GM19193 (cell line): Measurements from ENCODE around the gene COTL1.

Experiments
- POLR2A ChIP-seq: IDR thresholded peaks from 4 replicates; pipeline ENCODE4 v1.6.1; 2011; ENCODE audit not compliant: insufficient read depth, insufficient read length; ENCODE audit errors: extremely low read depth

The COTL1 gene

GRCh38 chr16:84610376-84610775 lies 7.5 kb downstream of the COTL1 start:
- no peak for TF ChIP-seq POLR2A

- TF ChIP-seq POLR2A = no peak
Measured at GRCh38 chr16:84609563-84610177, 8.2 kb downstream of the COTL1 start.

GRCh38 chr16:84608282-84608681 lies 9.6 kb downstream of the COTL1 start:
- no peak for TF ChIP-seq POLR2A

- TF ChIP-seq POLR2A = no peak
Measured at GRCh38 chr16:84607694-84608093, 10.2 kb downstream of the COTL1 start.

DNA sequence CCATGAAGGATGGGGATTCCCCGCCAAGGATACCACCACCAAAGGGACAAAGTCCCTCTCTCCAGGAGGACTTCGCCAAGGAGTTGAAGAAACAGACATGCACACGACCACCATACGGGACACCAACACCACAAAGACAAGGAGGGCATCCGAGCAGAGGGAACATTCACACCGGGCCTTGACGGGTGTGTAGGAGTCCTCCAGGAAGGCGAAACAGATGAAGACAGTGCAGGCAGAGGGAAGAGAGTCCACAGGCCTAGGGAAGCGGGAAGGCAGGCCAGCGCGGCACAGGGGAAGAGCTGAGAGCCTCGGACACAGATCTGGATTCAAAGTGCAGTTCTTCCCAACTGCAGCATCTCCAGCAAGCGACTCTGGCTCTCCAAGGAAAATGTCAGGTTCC lies 10.8 kb downstream of the COTL1 start:
- no peak for TF ChIP-seq POLR2A

GRCh38 chr16:84606081-84606875 lies 11.6 kb downstream of the COTL1 start:
- peak; percentile 5 for TF ChIP-seq POLR2A

DNA sequence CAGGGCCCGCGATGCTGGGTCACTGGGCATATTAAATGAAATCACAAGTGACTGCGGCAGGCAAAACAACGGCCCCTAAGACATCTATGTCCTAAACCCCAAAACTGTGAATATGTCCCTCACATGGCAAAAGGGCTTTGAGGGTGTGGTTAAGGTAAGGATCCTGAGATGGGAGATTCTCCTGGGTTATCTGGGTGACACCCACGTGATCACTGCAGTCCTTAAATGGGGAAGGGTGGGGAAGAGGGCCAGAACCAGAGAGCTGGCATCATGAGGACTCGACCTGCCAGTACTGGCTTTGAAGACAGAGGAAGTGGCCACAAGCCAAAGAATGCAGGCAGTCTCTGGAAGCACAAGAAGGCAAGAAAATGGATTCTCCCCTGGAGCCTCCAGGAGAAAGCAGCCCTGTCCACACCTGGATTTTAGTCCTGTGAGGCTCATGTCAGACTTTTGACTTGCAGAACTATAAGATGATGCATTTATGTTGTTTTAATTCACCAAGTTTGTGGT lies 12.5 kb downstream of the COTL1 start:
- TF ChIP-seq POLR2A = no peak

DNA sequence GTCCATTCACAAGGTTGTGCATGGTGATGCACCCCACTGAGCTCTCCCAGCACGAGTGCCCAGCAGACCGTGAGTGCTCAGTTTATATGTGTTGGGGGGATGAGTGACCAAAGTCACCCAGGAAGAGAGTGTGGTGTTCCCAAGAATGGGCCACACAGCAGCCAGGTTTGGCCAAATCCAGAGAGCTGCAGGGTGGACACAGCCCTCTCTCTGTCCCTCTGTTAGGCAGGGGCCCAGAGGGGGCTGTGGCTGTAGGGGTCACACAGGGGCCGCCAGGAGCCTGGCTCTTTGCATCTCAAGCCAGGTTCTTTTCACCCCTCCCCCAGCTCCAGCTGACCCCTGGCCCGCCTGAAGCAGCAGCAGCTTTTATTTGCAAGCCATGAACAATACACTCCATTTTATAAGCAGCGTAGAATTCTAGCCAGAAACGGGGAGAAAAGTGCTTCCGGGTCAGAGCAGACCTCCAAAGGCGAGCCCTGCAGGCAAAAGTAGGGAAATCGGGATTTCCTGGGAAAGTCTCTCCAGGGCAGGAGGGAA lies 13.3 kb downstream of the COTL1 start:
- TF ChIP-seq POLR2A = no peak

- TF ChIP-seq POLR2A = no peak
Measured at GRCh38 chr16:84603940-84604339, 13.9 kb downstream of the COTL1 start.

DNA sequence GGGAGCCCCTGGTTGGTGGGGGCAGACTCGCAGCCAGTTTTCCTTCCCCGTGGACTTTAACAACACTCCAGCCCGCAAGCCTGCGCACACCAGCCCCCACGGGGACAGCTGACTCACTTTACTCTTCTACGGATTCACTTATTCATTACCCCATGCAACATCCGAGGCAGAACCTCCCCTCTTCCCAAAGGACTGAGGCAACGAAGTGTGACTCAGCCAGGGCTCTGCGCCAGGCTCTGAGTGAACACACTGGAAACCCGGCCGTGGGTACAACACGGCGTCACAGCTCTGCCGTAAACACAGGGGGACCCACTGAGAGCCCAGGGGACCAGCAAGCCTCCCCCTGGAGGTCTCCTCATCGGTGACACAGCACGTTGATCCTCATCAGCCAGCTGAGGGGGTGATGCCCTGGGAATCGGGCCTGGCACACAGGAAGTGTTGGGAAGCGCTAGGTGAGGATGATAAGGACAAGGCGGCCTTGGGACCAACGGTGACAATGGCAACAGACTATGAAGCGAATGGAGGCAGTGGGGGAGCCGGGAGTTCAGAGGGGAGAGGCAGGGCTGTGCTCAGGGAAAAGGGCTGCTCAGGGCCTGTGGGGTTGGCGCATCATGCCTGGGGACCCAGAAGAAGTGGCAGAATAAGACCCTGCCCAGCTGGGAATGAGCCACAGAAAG lies 14.6 kb downstream of the COTL1 start:
- TF ChIP-seq POLR2A = no peak

- TF ChIP-seq POLR2A = no peak
Measured at GRCh38 chr16:84600343-84601229, 17.3 kb downstream of the COTL1 start.

DNA sequence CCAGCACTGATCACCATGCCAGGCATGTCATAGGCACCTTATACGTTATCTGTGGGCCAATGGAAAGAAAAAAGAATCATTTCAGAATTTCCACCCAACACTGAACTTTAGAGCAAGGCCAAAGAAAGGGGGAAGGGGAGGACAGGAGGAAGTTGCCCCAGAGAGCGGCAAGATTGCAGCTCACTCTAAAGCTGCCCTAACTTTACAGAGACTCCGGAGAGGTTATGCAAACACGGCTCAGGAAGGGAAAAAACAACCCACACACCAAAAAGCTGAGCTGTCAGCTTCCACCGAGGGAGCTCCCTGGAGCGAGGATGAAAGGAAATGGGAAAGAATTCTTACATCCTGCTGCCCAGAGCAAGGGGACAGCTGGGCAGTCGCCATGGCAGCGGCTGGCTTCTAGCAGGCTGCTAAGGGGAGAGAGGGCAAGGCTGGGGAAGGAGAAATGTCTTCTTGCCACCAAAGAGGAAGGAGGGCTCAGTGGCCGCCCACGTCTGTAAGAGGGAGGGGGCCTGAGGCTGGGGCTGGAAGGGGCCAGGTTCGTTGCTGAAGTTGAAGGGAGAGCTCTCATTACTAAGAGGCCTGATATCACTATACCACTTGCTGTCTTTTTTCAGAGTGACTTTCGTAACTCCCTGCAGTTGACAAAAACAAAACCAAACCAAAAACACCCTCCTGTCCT lies 18.2 kb downstream of the COTL1 start:
- TF ChIP-seq POLR2A = peak; percentile 59

DNA sequence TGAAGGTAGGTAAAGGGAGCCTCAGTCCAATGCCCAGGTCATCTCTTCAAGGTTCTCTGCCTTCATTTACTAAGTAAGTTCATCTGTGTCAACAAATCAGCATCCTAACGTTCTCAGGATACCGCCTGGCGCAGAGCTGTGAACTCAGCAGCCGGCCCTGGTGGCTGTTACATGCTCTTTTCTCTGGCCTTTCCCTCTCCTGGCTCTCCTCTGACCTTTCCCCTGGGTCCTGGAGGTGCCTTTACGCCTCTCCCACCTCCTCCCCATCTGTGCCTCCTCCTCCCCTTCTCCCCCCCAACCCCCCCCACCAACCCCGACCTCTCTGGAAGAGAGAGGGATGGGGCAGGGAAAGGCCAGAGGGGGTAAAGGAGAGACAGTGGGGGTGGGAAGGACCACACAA lies 19.5 kb downstream of the COTL1 start:
- no peak for TF ChIP-seq POLR2A

GRCh38 chr16:84597931-84598351 lies 19.9 kb downstream of the COTL1 start:
- TF ChIP-seq POLR2A = no peak

DNA sequence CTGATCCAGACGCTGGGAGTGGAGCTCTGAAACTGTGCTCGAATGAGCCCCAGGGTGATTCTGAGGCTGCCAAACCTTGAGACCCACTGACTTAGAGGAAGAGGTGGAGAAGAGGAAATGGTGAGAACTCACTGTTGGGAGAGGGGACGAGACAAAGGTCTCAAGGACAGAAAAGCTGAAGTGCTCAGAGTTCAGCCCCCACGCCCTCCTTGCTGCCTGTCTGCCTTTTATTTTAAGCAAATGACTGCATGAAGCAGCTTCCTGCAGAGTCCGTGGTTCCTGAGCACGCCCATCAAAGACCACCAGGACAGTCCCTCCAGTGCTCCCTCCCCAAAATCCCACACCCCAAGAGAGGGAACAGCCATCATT lies 20.4 kb downstream of the COTL1 start:
- no peak for TF ChIP-seq POLR2A
